GM12878 (cell line): ENCODE data around the gene SRCIN1. TPM values are rescaled to one million over a fixed set of nuclear protein-coding genes. Genes with fewer than 3 reads are reported as not detected.

ENCODE experiments used
- ATAC-seq: fragments of 200-7000 bp; cut with Tn5 transposase; 3 replicates; pipeline ENCODE4 v1.9.1; 2020; ENCODE audit warnings: mild to moderate bottlenecking, moderate library complexity
- BruUV-seq: library from RNA; stranded (reverse); fragments of 400-500 nt; replicated peaks from 2 replicates; lab custom pipeline; 2021; lab: Mats Ljungman, UMichigan
- CTCF ChIA-PET: fragments of 300-600 bp; sonication (Branson Sonifier 250); formaldehyde crosslinking; extraction: SDS; loops from one replicate; lab custom pipeline; 2021; ENCODE audit warnings: inconsistent platforms; lab: Yijun Ruan, JAX
- POLR2A ChIA-PET: fragments of 350-600 bp; formaldehyde crosslinking; extraction: SDS; loops from one replicate; lab custom pipeline; 2021; ENCODE audit warnings: inconsistent platforms; lab: Charles Lee
- RAD21 ChIA-PET: fragments of 300-600 bp; sonication (Branson Sonifier 250); formaldehyde crosslinking; loops from one replicate; lab custom pipeline; 2023; ENCODE audit warnings: antibody characterized with exemption; ENCODE audit not compliant: unreplicated experiment; lab: Charles Lee
- SMC1A ChIA-PET: fragments of 300-600 bp; sonication (Branson Sonifier 250); formaldehyde crosslinking; loops from one replicate; lab custom pipeline; 2023; ENCODE audit not compliant: unreplicated experiment, uncharacterized antibody; lab: Charles Lee
- DNase-seq: peaks from one replicate; pipeline ENCODE4 v3.0.0-alpha.2; 2011; ENCODE audit warnings: low read depth, low spot score
- FAIRE-seq: peaks from 3 replicates; lab custom pipeline; 2011; peaks lifted over from hg19 to GRCh38; lab: Jason Lieb, UNC
- H2AFZ ChIP-seq: 2 replicates; pipeline ENCODE4 v1.6.0; 2011; ENCODE audit warnings: low read depth, low read length, control low read depth; ENCODE audit not compliant: control insufficient read depth
- H3K27ac ChIP-seq: 2 replicates; pipeline ENCODE4 v1.5.1; 2011; ENCODE audit warnings: control low read depth; ENCODE audit not compliant: control insufficient read depth, insufficient read depth
- H3K27me3 ChIP-seq, 2 experiments: replicated peaks in 1 of 2; 2 replicates each; pipeline versions ENCODE4 v1.6.0 to v1.6.1; 2011; ENCODE audit warnings: low read length in 1 of 2; ENCODE audit not compliant: control insufficient read depth in 2 of 2, insufficient read depth in 2 of 2
- H3K36me3 ChIP-seq, 2 experiments: 2 replicates each; pipeline ENCODE4 v1.5.1; 2011; ENCODE audit warnings: low read length in 1 of 2; ENCODE audit not compliant: control insufficient read depth in 2 of 2, insufficient read depth in 2 of 2
- H3K4me1 ChIP-seq: 2 replicates; pipeline ENCODE4 v1.6.1; 2011; ENCODE audit warnings: mild to moderate bottlenecking, low read length, moderate library complexity, mixed read lengths; ENCODE audit not compliant: control insufficient read depth, insufficient read depth
- H3K4me2 ChIP-seq: 2 replicates; pipeline ENCODE4 v1.6.0; 2011; ENCODE audit warnings: control low read depth; ENCODE audit not compliant: control insufficient read depth, insufficient read depth
- H3K4me3 ChIP-seq: fragments of 200-600 bp; sonication (generic); 2 replicates; pipeline ENCODE4 v1.5.1; 2016
- H3K79me2 ChIP-seq: 2 replicates; pipeline ENCODE4 v1.6.0; 2011; ENCODE audit warnings: low read length; ENCODE audit not compliant: control insufficient read depth, insufficient read depth
- H3K9ac ChIP-seq: 2 replicates; pipeline ENCODE4 v1.8.0; 2011; ENCODE audit warnings: low read length, control low read depth, mixed read lengths; ENCODE audit not compliant: control insufficient read depth, insufficient read depth
- H3K9me3 ChIP-seq: replicated peaks from 3 replicates; pipeline ENCODE4 v1.5.1; 2011; ENCODE audit warnings: mild to moderate bottlenecking, low read length; ENCODE audit not compliant: control insufficient read depth, insufficient read depth
- H4K20me1 ChIP-seq: 2 replicates; pipeline ENCODE4 v1.6.0; 2011; ENCODE audit not compliant: control insufficient read depth, insufficient read depth
- ASH2L ChIP-seq: fragments of 300-600, 200-600 bp; sonication (generic); IDR thresholded peaks from 2 replicates; pipeline ENCODE4 v1.6.1; 2017; ENCODE audit warnings: low read depth, mild to moderate bottlenecking, borderline replicate concordance
- CREB1 ChIP-seq: IDR thresholded peaks from 2 replicates; pipeline ENCODE4 v1.6.1; 2012; ENCODE audit warnings: low read depth, mild to moderate bottlenecking, inconsistent platforms
- IRF4 ChIP-seq: IDR thresholded peaks from 2 replicates; pipeline ENCODE4 v1.6.1; 2011; ENCODE audit warnings: low read depth, low read length
- KDM1A ChIP-seq: fragments of 200-600 bp; sonication (generic); IDR thresholded peaks from 2 replicates; pipeline ENCODE4 v1.6.1; 2016; ENCODE audit warnings: borderline replicate concordance
- LARP7 ChIP-seq: fragments of 450-650 bp; IDR thresholded peaks from 2 replicates; pipeline ENCODE4 v1.6.1; 2017; ENCODE audit warnings: mild to moderate bottlenecking
- MYB ChIP-seq: fragments of 150-350 bp; IDR thresholded peaks from 2 replicates; pipeline ENCODE4 v1.6.1; 2014; ENCODE audit warnings: mild to moderate bottlenecking, low read depth, low read length, borderline replicate concordance
- NBN ChIP-seq: fragments of 450-650 bp; IDR thresholded peaks from 2 replicates; pipeline ENCODE4 v1.6.1; 2016
- RELA ChIP-seq: fragments of 450-650 bp; IDR thresholded peaks from 2 replicates; pipeline ENCODE4 v1.8.0; 2014; ENCODE audit warnings: borderline replicate concordance; ENCODE audit not compliant: partially characterized antibody
- SP1 ChIP-seq: IDR thresholded peaks from one replicate; pipeline ENCODE4 v1.6.1; 2011; ENCODE audit warnings: low read depth, low read length
- SPI1 ChIP-seq: IDR thresholded peaks from 2 replicates; pipeline ENCODE4 v1.6.1; 2011; ENCODE audit warnings: low read depth, mild to moderate bottlenecking, low read length, moderate library complexity, borderline replicate concordance; ENCODE audit not compliant: insufficient read depth
- SREBF1 ChIP-seq: IDR thresholded peaks from 2 replicates; pipeline ENCODE4 v1.6.1; 2012; ENCODE audit warnings: mild to moderate bottlenecking, low read length
- USF2 ChIP-seq: IDR thresholded peaks from 2 replicates; pipeline ENCODE4 v1.6.1; 2011; ENCODE audit warnings: low read depth, low read length, improper control_type of control experiment, borderline replicate concordance
- ZBTB4 ChIP-seq: fragments of 450-650 bp; formaldehyde crosslinking; IDR thresholded peaks from 2 replicates; pipeline ENCODE4 v1.4.0; 2022; ENCODE audit warnings: mild to moderate bottlenecking, moderate library complexity
- ZNF217 ChIP-seq: fragments of 450-650 bp; IDR thresholded peaks from 2 replicates; pipeline ENCODE4 v1.6.1; 2017; ENCODE audit warnings: antibody characterized with exemption, mild to moderate bottlenecking
- WGBS: methylation state at CpG from one replicate; pipeline ENCODE4 v1.1.6; 2016; ENCODE audit warnings: low lambda C conversion rate; ENCODE audit not compliant: insufficient replicate concordance, insufficient coverage; ENCODE audit errors: missing lambda C conversion rate; 5-methylcytosine and 5-hydroxymethylcytosine counted together
- in situ Hi-C: fragments of 300-500 bp; cut with MboI; formaldehyde crosslinking; loops from 9 replicates; pipeline ENCODE4 v1.14.3; 2018; ENCODE audit warnings: mixed read lengths
- intact Hi-C: fragments of 100-400 bp; cut with micrococcal nuclease; formaldehyde crosslinking; loops from one replicate; pipeline ENCODE4 v1.14.2; 2022; ENCODE audit not compliant: unreplicated experiment
- polyA plus RNA-seq, 11 experiments: library from polyadenylated mRNA; depleted of rRNA in 4 of 11; unstranded in 6 of 11; stranded (reverse) in 5 of 11; fragments of >200 nt; fragmentation: Nextera tagmentation in 4 of 11; fragmentation: Illumina TruSeq in 1 of 11; extraction: Ambion mirVana in 4 of 11; extraction: Trizol in 1 of 11; gene quantifications; 1 replicate in 1 of 11; 2 replicates in 10 of 11; pipeline versions ENCODE4 v1.2.1 to v1.2.3, GENCODE V29; 2011 to 2016; ENCODE audit warnings: inconsistent platforms in 2 of 11, missing spikeins in 2 of 11, low read depth in 1 of 11
- total RNA-seq, 4 experiments: library from RNA; depleted of rRNA in 3 of 4; stranded (reverse); fragments of >200 nt in 3 of 4; fragmentation: Illumina TruSeq in 1 of 4; extraction: Trizol in 1 of 4; gene quantifications; 2 replicates each; pipeline versions ENCODE4 v1.2.1 to v1.2.3, GENCODE V29; 2013 to 2021
- TF ChIP-seq, protein P1 (sequence below): fragments of 450-650 bp; IDR thresholded peaks from 2 replicates; pipeline ENCODE4 v1.6.1; 2017; ENCODE audit warnings: antibody characterized with exemption, mild to moderate bottlenecking, moderate library complexity
- TF ChIP-seq, protein P2 (sequence below): IDR thresholded peaks from 2 replicates; pipeline ENCODE4 v1.6.1; 2012; ENCODE audit warnings: mild to moderate bottlenecking, low read depth, low read length

The SRCIN1 gene
- total and polyA plus RNA-seq, 10 of the 15 experiments (the other 5 are each of a cell fraction or from before 2014, with no cell fraction given): under 0.01 to 0.74 (median 0.20) TPM; not detected in 3

DNA sequence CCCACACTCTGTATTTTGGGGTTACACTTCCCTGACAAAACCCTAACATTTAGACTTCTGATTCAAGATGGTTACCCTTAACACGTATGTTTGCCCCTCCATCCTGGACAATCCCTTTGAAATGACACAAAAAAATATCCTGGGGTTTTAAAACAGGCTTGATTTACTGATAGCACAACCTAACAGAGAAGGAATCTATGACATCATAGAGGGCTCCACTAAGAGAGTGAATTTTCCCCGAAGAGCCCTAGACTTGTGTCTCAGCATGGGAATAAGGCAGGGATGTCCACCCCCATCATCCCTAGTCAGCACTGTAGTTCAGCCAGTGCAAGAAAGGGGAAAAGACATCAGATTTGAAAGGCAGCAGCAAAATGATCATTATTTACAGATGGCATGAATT lies 15.8 kb upstream of the SRCIN1 start:
- Histone ChIP-seq H3K9me3 (peaks cover 1% of the 10 kb centered on the region; the same call in 1 of the 3 replicates), H3K36me3 (no peaks in the 10 kb centered on the region), H3K79me2 (no peaks in the 10 kb centered on the region), H3K4me1 (peaks cover 4% of the 10 kb centered on the region), H3K27me3 (no peaks in the 10 kb centered on the region), H3K4me3 (no peak overlapping the region), H4K20me1 (no peaks in the 10 kb centered on the region), H2AFZ (no peak overlapping the region), H3K4me2 (no peak overlapping the region), H3K9ac (no peak overlapping the region), H3K27ac (no peak overlapping the region)
- POLR2A ChIA-PET: no interaction called here
- RAD21 ChIA-PET: no interaction called here
- no peak for ATAC-seq
- intact Hi-C loops: no loop called here
- no peak for DNase-seq
- SMC1A ChIA-PET: no interaction called here
- CTCF ChIA-PET: no interaction called here
- WGBS: 47% methylated on average over 2 of the region's 2 CpGs
- in situ Hi-C loops: no loop called here
- FAIRE-seq: no peak
- no TSS peak for BruUV-seq
- TF ChIP-seq ZBTB4 (no peak), NBN (no peak), ASH2L (no peak), IRF4 (no peak), KDM1A (no peak), SPI1 (no peak), RELA (no peak), SREBF1 (no peak), USF2 (no peak), LARP7 (no peak), MYB (no peak), ZNF217 (no peak), CREB1 (no peak), SP1 (no peak)
- TF ChIP-seq, protein P1, sequence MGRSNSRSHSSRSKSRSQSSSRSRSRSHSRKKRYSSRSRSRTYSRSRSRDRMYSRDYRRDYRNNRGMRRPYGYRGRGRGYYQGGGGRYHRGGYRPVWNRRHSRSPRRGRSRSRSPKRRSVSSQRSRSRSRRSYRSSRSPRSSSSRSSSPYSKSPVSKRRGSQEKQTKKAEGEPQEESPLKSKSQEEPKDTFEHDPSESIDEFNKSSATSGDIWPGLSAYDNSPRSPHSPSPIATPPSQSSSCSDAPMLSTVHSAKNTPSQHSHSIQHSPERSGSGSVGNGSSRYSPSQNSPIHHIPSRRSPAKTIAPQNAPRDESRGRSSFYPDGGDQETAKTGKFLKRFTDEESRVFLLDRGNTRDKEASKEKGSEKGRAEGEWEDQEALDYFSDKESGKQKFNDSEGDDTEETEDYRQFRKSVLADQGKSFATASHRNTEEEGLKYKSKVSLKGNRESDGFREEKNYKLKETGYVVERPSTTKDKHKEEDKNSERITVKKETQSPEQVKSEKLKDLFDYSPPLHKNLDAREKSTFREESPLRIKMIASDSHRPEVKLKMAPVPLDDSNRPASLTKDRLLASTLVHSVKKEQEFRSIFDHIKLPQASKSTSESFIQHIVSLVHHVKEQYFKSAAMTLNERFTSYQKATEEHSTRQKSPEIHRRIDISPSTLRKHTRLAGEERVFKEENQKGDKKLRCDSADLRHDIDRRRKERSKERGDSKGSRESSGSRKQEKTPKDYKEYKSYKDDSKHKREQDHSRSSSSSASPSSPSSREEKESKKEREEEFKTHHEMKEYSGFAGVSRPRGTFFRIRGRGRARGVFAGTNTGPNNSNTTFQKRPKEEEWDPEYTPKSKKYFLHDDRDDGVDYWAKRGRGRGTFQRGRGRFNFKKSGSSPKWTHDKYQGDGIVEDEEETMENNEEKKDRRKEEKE: no peak
- TF ChIP-seq, protein P2, sequence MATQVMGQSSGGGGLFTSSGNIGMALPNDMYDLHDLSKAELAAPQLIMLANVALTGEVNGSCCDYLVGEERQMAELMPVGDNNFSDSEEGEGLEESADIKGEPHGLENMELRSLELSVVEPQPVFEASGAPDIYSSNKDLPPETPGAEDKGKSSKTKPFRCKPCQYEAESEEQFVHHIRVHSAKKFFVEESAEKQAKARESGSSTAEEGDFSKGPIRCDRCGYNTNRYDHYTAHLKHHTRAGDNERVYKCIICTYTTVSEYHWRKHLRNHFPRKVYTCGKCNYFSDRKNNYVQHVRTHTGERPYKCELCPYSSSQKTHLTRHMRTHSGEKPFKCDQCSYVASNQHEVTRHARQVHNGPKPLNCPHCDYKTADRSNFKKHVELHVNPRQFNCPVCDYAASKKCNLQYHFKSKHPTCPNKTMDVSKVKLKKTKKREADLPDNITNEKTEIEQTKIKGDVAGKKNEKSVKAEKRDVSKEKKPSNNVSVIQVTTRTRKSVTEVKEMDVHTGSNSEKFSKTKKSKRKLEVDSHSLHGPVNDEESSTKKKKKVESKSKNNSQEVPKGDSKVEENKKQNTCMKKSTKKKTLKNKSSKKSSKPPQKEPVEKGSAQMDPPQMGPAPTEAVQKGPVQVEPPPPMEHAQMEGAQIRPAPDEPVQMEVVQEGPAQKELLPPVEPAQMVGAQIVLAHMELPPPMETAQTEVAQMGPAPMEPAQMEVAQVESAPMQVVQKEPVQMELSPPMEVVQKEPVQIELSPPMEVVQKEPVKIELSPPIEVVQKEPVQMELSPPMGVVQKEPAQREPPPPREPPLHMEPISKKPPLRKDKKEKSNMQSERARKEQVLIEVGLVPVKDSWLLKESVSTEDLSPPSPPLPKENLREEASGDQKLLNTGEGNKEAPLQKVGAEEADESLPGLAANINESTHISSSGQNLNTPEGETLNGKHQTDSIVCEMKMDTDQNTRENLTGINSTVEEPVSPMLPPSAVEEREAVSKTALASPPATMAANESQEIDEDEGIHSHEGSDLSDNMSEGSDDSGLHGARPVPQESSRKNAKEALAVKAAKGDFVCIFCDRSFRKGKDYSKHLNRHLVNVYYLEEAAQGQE: no peak
